ENCODE measurements around the gene PER2. TPM values are rescaled to one million over a fixed set of nuclear protein-coding genes. Genes with fewer than 3 reads are reported as not detected.
A peak's percentile ranks its signal among the peaks of the same experiment; 100 is the strongest.

PER2 gene
- total and polyA plus RNA-seq, 2 of the 13 experiments (the other 11 are each of a cell fraction or from before 2014, with no cell fraction given) = 5.1 to 9.4 TPM

GRCh38 chr2:238239863-238240756 lies 48.3 kb downstream of the PER2 start, which contains the start of gene HES6 (continued):
- TF ChIP-seq ZBTB34 (CRISPR knock-in tag; IDR thresholded peaks at IDR 0.05) = no peak
- TF ChIP-seq SP2 (CRISPR knock-in tag; IDR thresholded peaks at IDR 0.05) = peak; percentile 78
- TF ChIP-seq GRHL1 (CRISPR knock-in tag; conservative IDR thresholded peaks at IDR 0.05) = no peak
- no peak for TF ChIP-seq ZNF17 (CRISPR knock-in tag; IDR thresholded peaks at IDR 0.05)
- 0 out of 2 replicates have a peak, but pooled peaks have one; percentile 29 for TF ChIP-seq ZNF121 (CRISPR knock-in tag; IDR thresholded peaks at IDR 0.05)
- no peak for TF ChIP-seq NRL (CRISPR knock-in tag; IDR thresholded peaks at IDR 0.05; ENCODE audit: borderline replicate concordance)
- TF ChIP-seq TAF1 (CRISPR knock-in tag; IDR thresholded peaks at IDR 0.05) = peak; percentile 39; the same call in 1 of the 2 replicates
- no peak; the same call in 1 of the 2 replicates for TF ChIP-seq ZSCAN25 (CRISPR knock-in tag; IDR thresholded peaks at IDR 0.05)
- no peak for TF ChIP-seq PRPF4 (IDR thresholded peaks at IDR 0.05; ENCODE audit: low read depth, low read length, poor library complexity, severe bottlenecking)
- TF ChIP-seq SSRP1 (CRISPR knock-in tag; IDR thresholded peaks at IDR 0.05) = no peak
- 0 out of 2 replicates have a peak, but pooled peaks have one; percentile 57 for TF ChIP-seq ZNF576 (CRISPR knock-in tag; IDR thresholded peaks at IDR 0.05)
- no peak for TF ChIP-seq FOSL2 (CRISPR knock-in tag; IDR thresholded peaks at IDR 0.05)
- TF ChIP-seq ZNF558 (CRISPR knock-in tag; IDR thresholded peaks at IDR 0.05; ENCODE audit: borderline replicate concordance) = no peak
- TF ChIP-seq ZNF20 (CRISPR knock-in tag; IDR thresholded peaks at IDR 0.05) = no peak
- TF ChIP-seq ZNF615 (CRISPR knock-in tag; IDR thresholded peaks at IDR 0.05; ENCODE audit: borderline replicate concordance) = no peak
- no peak for TF ChIP-seq ZNF10 (CRISPR knock-in tag; IDR thresholded peaks at IDR 0.05; ENCODE audit: borderline replicate concordance, low read depth)
- TF ChIP-seq ZNF44 (CRISPR knock-in tag; IDR thresholded peaks at IDR 0.05) = no peak
- TF ChIP-seq ZNF18 (CRISPR knock-in tag; IDR thresholded peaks at IDR 0.05; ENCODE audit: insufficient replicate concordance) = no peak
- no peak for TF ChIP-seq ZNF260 (CRISPR knock-in tag; IDR thresholded peaks at IDR 0.05; ENCODE audit: borderline replicate concordance, low read depth)
- TF ChIP-seq ZNF253 (CRISPR knock-in tag; IDR thresholded peaks at IDR 0.05; ENCODE audit: borderline replicate concordance) = no peak; the same call in 1 of the 2 replicates
- TF ChIP-seq MED13 (CRISPR knock-in tag; IDR thresholded peaks at IDR 0.05) = no peak; the same call in 1 of the 2 replicates
- TF ChIP-seq, protein P1, sequence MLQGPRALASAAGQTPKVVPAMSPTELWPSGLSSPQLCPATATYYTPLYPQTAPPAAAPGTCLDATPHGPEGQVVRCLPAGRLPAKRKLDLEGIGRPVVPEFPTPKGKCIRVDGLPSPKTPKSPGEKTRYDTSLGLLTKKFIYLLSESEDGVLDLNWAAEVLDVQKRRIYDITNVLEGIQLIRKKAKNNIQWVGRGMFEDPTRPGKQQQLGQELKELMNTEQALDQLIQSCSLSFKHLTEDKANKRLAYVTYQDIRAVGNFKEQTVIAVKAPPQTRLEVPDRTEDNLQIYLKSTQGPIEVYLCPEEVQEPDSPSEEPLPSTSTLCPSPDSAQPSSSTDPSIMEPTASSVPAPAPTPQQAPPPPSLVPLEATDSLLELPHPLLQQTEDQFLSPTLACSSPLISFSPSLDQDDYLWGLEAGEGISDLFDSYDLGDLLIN (CRISPR knock-in tag; IDR thresholded peaks at IDR 0.05; ENCODE audit: borderline replicate concordance) = no peak
- TF ChIP-seq NFYB (CRISPR knock-in tag; IDR thresholded peaks at IDR 0.05) = peak; percentile 84
- no peak for TF ChIP-seq ZNF792 (CRISPR knock-in tag; IDR thresholded peaks at IDR 0.05)
